GM10847 (cell line): ENCODE data around the gene BTBD18.

Source experiments
- POLR2A ChIP-seq: IDR thresholded peaks from 2 replicates; pipeline ENCODE4 v1.6.1; 2011; ENCODE audit not compliant: insufficient read length; ENCODE audit errors: extremely low read depth

The BTBD18 gene

GRCh38 chr11:57779276-57779675, 27.7 kb upstream of the BTBD18 start:
- no peak for TF ChIP-seq POLR2A

- TF ChIP-seq POLR2A = no peak
These were observed 26.9 kb upstream of the BTBD18 start for GRCh38 chr11:57778318-57779037.

GRCh38 chr11:57777969-57778317, 26.3 kb upstream of the BTBD18 start:
- TF ChIP-seq POLR2A = no peak

GRCh38 chr11:57776577-57777210, 25.1 kb upstream of the BTBD18 start:
- no peak for TF ChIP-seq POLR2A

- TF ChIP-seq POLR2A = no peak
These were observed 24.5 kb upstream of the BTBD18 start for GRCh38 chr11:57776031-57776521.

- TF ChIP-seq POLR2A = no peak
These were observed 23.9 kb upstream of the BTBD18 start for GRCh38 chr11:57775491-57775890.

GRCh38 chr11:57773026-57773598, 21.5 kb upstream of the BTBD18 start:
- no peak for TF ChIP-seq POLR2A

- no peak for TF ChIP-seq POLR2A
These were observed 20.9 kb upstream of the BTBD18 start for GRCh38 chr11:57772562-57772961.

GRCh38 chr11:57771365-57771764, 19.7 kb upstream of the BTBD18 start:
- TF ChIP-seq POLR2A = no peak

- no peak for TF ChIP-seq POLR2A
These were observed 19.2 kb upstream of the BTBD18 start for GRCh38 chr11:57770793-57771192.

GRCh38 chr11:57764972-57765371, 13.4 kb upstream of the BTBD18 start:
- TF ChIP-seq POLR2A = no peak

- no peak for TF ChIP-seq POLR2A
These were observed 12.9 kb upstream of the BTBD18 start for GRCh38 chr11:57764566-57764965.

- TF ChIP-seq POLR2A = no peak
These were observed 12.4 kb upstream of the BTBD18 start for GRCh38 chr11:57764021-57764420.

GRCh38 chr11:57763568-57763967, 11.9 kb upstream of the BTBD18 start:
- TF ChIP-seq POLR2A = no peak

- no peak for TF ChIP-seq POLR2A
These were observed 10.7 kb upstream of the BTBD18 start for GRCh38 chr11:57762235-57762861.

GRCh38 chr11:57761301-57762234, 9.9 kb upstream of the BTBD18 start, which contains the start of gene CTNND1:
Gene CTNND1 (plus strand): TSS chr11:57761802. CDS start chr11:57791479, 29,677 bp downstream.
- peak; percentile 15 for TF ChIP-seq POLR2A
